ENCODE data around the gene NRG2.

The NRG2 gene

GRCh38 chr5:139804800-139805397 lies 238.2 kb downstream of the NRG2 start:
- H3K27ac ChIP-seq, result no peak overlapping the region
- DNase-seq (ENCODE audit: low spot score), result no peak
- ChIA-PET CTCF (interaction anchor here (0.7 to 5.1 kb wide), 2 partner anchors 18 to 164 kb away, joined by 6 to 24 read pairs; no protein-coding TSS in a partner anchor), POLR2A (ENCODE audit: low non-redundant PET) (no interaction called here)
- TF ChIP-seq CTCF (conservative IDR thresholded peaks at IDR 0.05; ENCODE audit: low read depth), result no peak

GRCh38 chr5:139803978-139804377 lies 239.1 kb downstream of the NRG2 start:
- TF ChIP-seq CTCF (conservative IDR thresholded peaks at IDR 0.05; ENCODE audit: low read depth), result no peak
- POLR2A ChIA-PET (ENCODE audit: low non-redundant PET), result no interaction called here
- no peak overlapping the region for H3K27ac ChIP-seq
- DNase-seq (ENCODE audit: low spot score), result no peak
- CTCF ChIA-PET, result no interaction called here

- ChIA-PET POLR2A (ENCODE audit: low non-redundant PET) (no interaction called here), CTCF (interaction anchor here (0.6 to 6.0 kb wide), 3 partner anchors 11 to 921 kb away, joined by 3 to 49 read pairs (median 5); no protein-coding TSS in a partner anchor)
- DNase-seq (ENCODE audit: low spot score), result no peak
- TF ChIP-seq CTCF (conservative IDR thresholded peaks at IDR 0.05; ENCODE audit: low read depth), result no peak
- H3K27ac ChIP-seq, result no peak overlapping the region
Measured at GRCh38 chr5:139799359-139799758, 243.7 kb downstream of the NRG2 start.

GRCh38 chr5:139798883-139799282 lies 244.2 kb downstream of the NRG2 start:
- ChIA-PET CTCF (interaction anchor here (0.6 to 6.0 kb wide), 3 partner anchors 11 to 921 kb away, joined by 3 to 49 read pairs (median 5); no protein-coding TSS in a partner anchor), POLR2A (ENCODE audit: low non-redundant PET) (no interaction called here)
- DNase-seq (ENCODE audit: low spot score), result no peak
- no peak overlapping the region for H3K27ac ChIP-seq
- no peak for TF ChIP-seq CTCF (conservative IDR thresholded peaks at IDR 0.05; ENCODE audit: low read depth)

GRCh38 chr5:139797856-139798510 lies 245.1 kb downstream of the NRG2 start:
- no peak for TF ChIP-seq CTCF (conservative IDR thresholded peaks at IDR 0.05; ENCODE audit: low read depth)
- POLR2A ChIA-PET (ENCODE audit: low non-redundant PET), result interaction anchor here (0.6 kb wide), 1 partner anchor 33 kb away, joined by 3 read pairs; no protein-coding TSS in a partner anchor
- CTCF ChIA-PET, result interaction anchor here (0.7 to 6.0 kb wide), 4 partner anchors 10 to 649 kb away, joined by 3 to 49 read pairs (median 4); no protein-coding TSS in a partner anchor
- DNase-seq (ENCODE audit: low spot score), result no peak
- H3K27ac ChIP-seq, result no peak overlapping the region

GRCh38 chr5:139797335-139797734 lies 245.8 kb downstream of the NRG2 start:
- no peak overlapping the region for H3K27ac ChIP-seq
- no peak for TF ChIP-seq CTCF (conservative IDR thresholded peaks at IDR 0.05; ENCODE audit: low read depth)
- ChIA-PET CTCF (interaction anchor here (0.7 to 6.0 kb wide), 5 partner anchors 9 to 649 kb away, joined by 3 to 49 read pairs (median 4); no protein-coding TSS in a partner anchor), POLR2A (ENCODE audit: low non-redundant PET) (interaction anchor here (0.6 kb wide), 1 partner anchor 33 kb away, joined by 3 read pairs; no protein-coding TSS in a partner anchor)
- no peak for DNase-seq (ENCODE audit: low spot score)
